Type B pancreatic cell (in vitro differentiated cells): Measurements from ENCODE around the gene CDC42SE1. TPM values are rescaled to one million over a fixed set of nuclear protein-coding genes. Genes with fewer than 3 reads are reported as not detected.
A peak's percentile ranks its signal among the peaks of the same experiment; 100 is the strongest.

Experiments
- DNase-seq: peaks from one replicate; pipeline ENCODE4 v3.0.0; 2021; ENCODE audit warnings: mixed read lengths; ENCODE audit not compliant: unreplicated experiment; ENCODE audit errors: extremely low spot score
- H3K27ac Mint-ChIP-seq: 2 replicates; pipeline ENCODE4 v1.8.0; 2021; ENCODE audit warnings: mild to moderate bottlenecking, mixed read lengths
- H3K27me3 Mint-ChIP-seq: 2 replicates; pipeline ENCODE4 v1.8.0; 2021; ENCODE audit warnings: mixed read lengths
- H3K36me3 Mint-ChIP-seq: 2 replicates; pipeline ENCODE4 v1.8.0; 2021; ENCODE audit warnings: mixed read lengths
- H3K4me1 Mint-ChIP-seq: one replicate; pipeline ENCODE4 v1.8.0; 2021; ENCODE audit warnings: mixed read lengths; ENCODE audit not compliant: unreplicated experiment
- H3K4me3 Mint-ChIP-seq: 2 replicates; pipeline ENCODE4 v1.8.0; 2021; ENCODE audit warnings: mild to moderate bottlenecking, mixed read lengths
- H3K9me3 Mint-ChIP-seq: 2 replicates; pipeline ENCODE4 v1.8.0; 2021; ENCODE audit warnings: mixed read lengths
- CTCF ChIP-seq: fragments of 200-600 bp; sonication (generic); conservative IDR thresholded peaks from 2 replicates; pipeline ENCODE4 v1.5.0; 2021; ENCODE audit warnings: antibody characterized with exemption, mild to moderate bottlenecking
- total RNA-seq: library from RNA; stranded (reverse); gene quantifications from 2 replicates; pipeline ENCODE4 v1.2.1, GENCODE V29; 2021; ENCODE audit warnings: low replicate concordance

The CDC42SE1 gene
- total RNA-seq, 1 donor from 2014 or later: 109 TPM

- DNase-seq: peak; percentile 77
- Mint-ChIP-seq H3K27ac (peak within 1 kb of the TSS; percentile 97), H3K9me3 (no peaks in the 10 kb centered on the region), H3K36me3 (peaks cover 9% of the 10 kb centered on the region), H3K4me3 (peak within 1 kb of the TSS; percentile 92), H3K4me1 (peaks cover 52% of the 10 kb centered on the region), H3K27me3 (no peaks in the 10 kb centered on the region)
- peak; percentile 67 for TF ChIP-seq CTCF
Observed at GRCh38 chr1:151006327-151007052, 52.9 kb downstream of the CDC42SE1 start, which contains the start of gene MINDY1. TSS of gene MINDY1 (minus strand) at chr1:151006902. CDS start at chr1:151002617, 4,285 bp downstream.

- DNase-seq: no peak
- TF ChIP-seq CTCF: no peak
- Mint-ChIP-seq H3K4me3 (peak overlapping the region; percentile 92), H3K27me3 (no peaks in the 10 kb centered on the region), H3K4me1 (peaks cover 48% of the 10 kb centered on the region), H3K36me3 (peaks cover 9% of the 10 kb centered on the region), H3K27ac (peak overlapping the region; percentile 97), H3K9me3 (no peaks in the 10 kb centered on the region)
Observed at GRCh38 chr1:151005729-151006319, 53.6 kb downstream of the CDC42SE1 start.

GRCh38 chr1:151003180-151003579 is 56.2 kb downstream of the CDC42SE1 start:
- no peak for TF ChIP-seq CTCF
- H3K9me3 Mint-ChIP-seq: no peaks in the 10 kb centered on the region
- peak overlapping the region; percentile 73 for H3K27ac Mint-ChIP-seq
- peaks cover 14% of the 10 kb centered on the region for H3K36me3 Mint-ChIP-seq
- peaks cover 39% of the 10 kb centered on the region for H3K4me1 Mint-ChIP-seq
- H3K27me3 Mint-ChIP-seq: no peaks in the 10 kb centered on the region
- H3K4me3 Mint-ChIP-seq: peak overlapping the region; percentile 81
- no peak for DNase-seq

- no peak for DNase-seq
- H3K36me3 Mint-ChIP-seq: peaks cover 14% of the 10 kb centered on the region
- H3K4me3 Mint-ChIP-seq: peak overlapping the region; percentile 81
- H3K27ac Mint-ChIP-seq: peak overlapping the region; percentile 73
- no peaks in the 10 kb centered on the region for H3K27me3 Mint-ChIP-seq
- peaks cover 33% of the 10 kb centered on the region for H3K4me1 Mint-ChIP-seq
- no peak for TF ChIP-seq CTCF
- H3K9me3 Mint-ChIP-seq: no peaks in the 10 kb centered on the region
Observed at GRCh38 chr1:151002611-151003010, 56.8 kb downstream of the CDC42SE1 start.

DNA sequence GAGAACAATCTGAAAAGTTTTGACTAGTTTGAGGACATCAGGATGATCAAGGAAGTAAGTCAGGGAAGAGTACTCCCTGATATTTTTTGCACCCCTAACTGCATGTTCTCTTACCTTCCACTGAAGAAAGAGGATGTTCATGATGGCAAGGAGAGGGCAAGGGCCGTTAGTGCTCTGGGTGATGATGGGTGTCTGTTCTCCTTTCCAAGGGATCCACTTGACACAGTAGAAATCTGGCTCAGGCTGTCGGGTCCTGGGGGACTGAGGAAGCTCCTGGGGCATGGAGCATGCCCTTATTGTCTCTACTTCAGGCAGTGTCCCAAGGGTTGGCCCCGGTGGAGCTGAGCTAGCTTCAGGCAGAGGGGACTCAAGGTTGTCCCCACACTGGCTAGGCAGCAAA is 57.4 kb downstream of the CDC42SE1 start:
- Mint-ChIP-seq H3K27me3 (no peaks in the 10 kb centered on the region), H3K27ac (no peak overlapping the region), H3K4me3 (peak overlapping the region; percentile 39), H3K9me3 (no peaks in the 10 kb centered on the region), H3K4me1 (peaks cover 29% of the 10 kb centered on the region), H3K36me3 (peaks cover 14% of the 10 kb centered on the region)
- DNase-seq: no peak
- TF ChIP-seq CTCF: no peak
